ENCODE results near the gene RNF157.
A peak's percentile ranks its signal among the peaks of the same experiment; 100 is the strongest.
"Not testable (repeated sequence)": the region's sequence is repeated elsewhere in the genome, so short reads cannot be mapped to it uniquely, and the experiment has no call there.

The RNF157 gene

GRCh38 chr17:76270770-76271668 lies 30.7 kb upstream of the RNF157 start:
- DNase-seq (ENCODE audit: low spot score) = no peak

GRCh38 chr17:76270127-76270592 lies 29.9 kb upstream of the RNF157 start:
- DNase-seq (ENCODE audit: low spot score) = no peak

GRCh38 chr17:76268991-76269981 lies 29.0 kb upstream of the RNF157 start:
- no peak for DNase-seq (ENCODE audit: low spot score)

- DNase-seq (ENCODE audit: low spot score) = no peak
These were observed 27.9 kb upstream of the RNF157 start for GRCh38 chr17:76268015-76268749.

GRCh38 chr17:76267581-76268001 lies 27.3 kb upstream of the RNF157 start:
- not testable (repeated sequence) for DNase-seq (ENCODE audit: low spot score)

- DNase-seq (ENCODE audit: low spot score) = no peak
These were observed 26.8 kb upstream of the RNF157 start for GRCh38 chr17:76267051-76267576.

- DNase-seq (ENCODE audit: low spot score) = no peak
These were observed 26.1 kb upstream of the RNF157 start for GRCh38 chr17:76266244-76266938.

- peak; percentile 54 for DNase-seq (ENCODE audit: low spot score)
These were observed 25.4 kb upstream of the RNF157 start for GRCh38 chr17:76265624-76266243.

- DNase-seq (ENCODE audit: low spot score) = peak; percentile 97
These were observed 24.7 kb upstream of the RNF157 start, which contains the start of gene UBALD2 for GRCh38 chr17:76264755-76265623. Gene UBALD2, plus strand, starts transcription at chr17:76265348. Its CDS starts 158 bp downstream, at chr17:76265506.

GRCh38 chr17:76264425-76264754 lies 24.1 kb upstream of the RNF157 start:
- no peak for DNase-seq (ENCODE audit: low spot score)

- DNase-seq (ENCODE audit: low spot score) = no peak
These were observed 23.6 kb upstream of the RNF157 start for GRCh38 chr17:76263896-76264295.

- DNase-seq (ENCODE audit: low spot score) = no peak
These were observed 22.5 kb upstream of the RNF157 start for GRCh38 chr17:76262732-76263344.

GRCh38 chr17:76261421-76262215 lies 21.3 kb upstream of the RNF157 start:
- DNase-seq (ENCODE audit: low spot score) = no peak

GRCh38 chr17:76260669-76261068 lies 20.4 kb upstream of the RNF157 start:
- DNase-seq (ENCODE audit: low spot score) = no peak

- no peak for DNase-seq (ENCODE audit: low spot score)
These were observed 19.9 kb upstream of the RNF157 start for GRCh38 chr17:76260220-76260619.

- not testable (repeated sequence) for DNase-seq (ENCODE audit: low spot score)
These were observed 16.2 kb upstream of the RNF157 start for GRCh38 chr17:76256430-76257050.

GRCh38 chr17:76255801-76256429 lies 15.6 kb upstream of the RNF157 start:
- no peak for DNase-seq (ENCODE audit: low spot score)
